Retina (tissue), 1 donor: ENCODE data around the gene SKAP1.
"Not testable (repeated sequence)": the region's sequence is repeated elsewhere in the genome, so short reads cannot be mapped to it uniquely, and the experiment has no call there.

Experiments used
- DNase-seq: peaks from one replicate; pipeline ENCODE4 v3.0.0-alpha.2; 2016

SKAP1 gene

GRCh38 chr17:48368352-48368908 is 61.6 kb downstream of the SKAP1 start:
- DNase-seq = no peak

- DNase-seq = no peak
Observed at GRCh38 chr17:48363161-48363560, 66.9 kb downstream of the SKAP1 start.

DNA sequence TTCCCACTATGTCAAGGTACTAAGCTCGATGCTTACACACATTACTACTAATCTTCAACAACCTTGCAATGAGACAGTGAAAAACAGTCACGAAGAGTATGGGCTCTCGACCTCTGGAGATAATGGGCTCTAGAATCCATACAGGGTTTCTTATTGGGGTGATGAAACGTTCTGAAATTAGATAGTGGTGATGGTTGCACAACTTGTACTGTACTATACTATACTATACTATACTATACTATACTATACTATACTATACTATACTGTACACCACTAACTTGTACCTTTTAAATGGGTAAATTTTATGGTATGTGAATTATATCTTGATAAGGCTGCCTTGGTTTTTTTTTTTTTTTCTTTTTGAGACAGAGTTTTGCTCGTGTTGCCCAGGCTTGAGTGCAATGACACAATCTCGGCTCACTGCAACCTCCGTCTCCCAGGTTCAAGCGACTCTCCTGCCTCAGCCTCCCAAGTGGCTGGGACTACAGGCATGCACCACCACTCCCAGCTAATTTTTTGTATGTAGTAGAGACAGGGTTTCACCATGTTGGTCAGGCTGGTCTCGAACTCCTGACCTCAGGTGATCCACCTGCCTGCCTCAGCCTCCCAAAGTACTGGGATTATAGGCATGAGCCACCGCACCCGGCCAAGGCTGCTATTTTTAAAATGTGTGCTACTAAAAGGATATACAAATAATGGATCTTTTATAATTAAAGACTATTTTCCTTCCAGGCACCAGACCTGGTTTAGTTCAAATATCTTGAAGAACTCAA is 69.0 kb downstream of the SKAP1 start:
- DNase-seq = not testable (repeated sequence)

GRCh38 chr17:48357779-48358602 is 72.0 kb downstream of the SKAP1 start:
- no peak for DNase-seq

DNA sequence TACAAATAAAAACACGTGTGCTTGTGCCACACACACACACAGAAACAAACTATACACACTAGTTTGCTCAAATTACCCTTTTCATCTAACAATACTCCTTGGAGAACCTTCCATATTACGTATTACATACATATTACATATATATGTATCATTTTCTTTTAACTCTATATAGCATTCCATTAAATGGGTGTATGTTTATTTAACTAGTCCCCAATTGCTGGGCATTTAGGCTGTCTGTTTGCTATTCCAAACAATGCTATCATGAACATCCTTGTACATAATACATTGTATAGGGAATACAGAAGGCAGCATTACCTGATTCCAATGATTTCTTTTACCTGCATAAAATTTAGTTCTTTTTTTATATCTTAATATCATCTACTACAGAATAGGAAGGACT is 73.1 kb downstream of the SKAP1 start:
- DNase-seq = no peak

GRCh38 chr17:48352630-48353029 is 77.4 kb downstream of the SKAP1 start:
- DNase-seq = no peak

- DNase-seq = peak; percentile 42
Observed at GRCh38 chr17:48351911-48352332, 78.1 kb downstream of the SKAP1 start.

DNA sequence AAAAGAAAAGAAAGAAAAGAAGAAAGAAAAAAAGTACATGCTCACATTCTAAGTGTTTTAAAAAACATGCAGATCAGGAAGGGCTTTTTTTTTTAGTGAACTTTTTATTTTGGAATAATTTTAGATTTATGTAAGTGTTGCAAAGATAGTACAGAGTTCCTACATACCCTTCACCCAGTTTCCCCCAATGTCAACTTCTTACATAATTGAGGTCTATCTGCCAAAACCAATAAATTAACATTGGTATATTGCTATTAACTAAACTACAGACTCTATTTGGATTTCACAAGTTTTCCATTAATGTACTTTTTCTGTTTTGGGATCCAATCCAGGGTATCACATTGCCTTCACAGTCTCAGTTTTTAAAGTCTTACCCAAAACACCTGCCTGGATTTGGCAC is 81.7 kb downstream of the SKAP1 start:
- DNase-seq = no peak

DNA sequence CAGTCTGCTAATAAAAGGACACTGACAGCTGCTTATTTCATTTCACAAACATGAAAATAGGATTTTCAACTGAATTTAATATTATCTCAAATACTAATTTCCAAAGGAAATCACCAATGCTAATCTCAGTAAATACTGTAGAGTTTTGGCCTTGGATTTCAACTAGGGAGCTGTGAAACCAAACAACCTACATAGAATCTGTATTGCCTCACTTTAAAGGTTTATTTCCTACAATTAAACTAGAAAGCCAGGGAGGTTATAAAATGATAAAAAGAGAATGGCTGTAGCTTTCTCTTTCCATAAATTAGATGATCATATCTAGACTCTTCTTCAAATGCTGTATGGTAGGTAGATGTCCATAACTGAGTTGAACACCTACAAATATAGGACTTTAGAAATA is 82.8 kb downstream of the SKAP1 start:
- no peak for DNase-seq

GRCh38 chr17:48344251-48344650 is 85.8 kb downstream of the SKAP1 start:
- DNase-seq = no peak

- no peak for DNase-seq
Observed at GRCh38 chr17:48340916-48341315, 89.1 kb downstream of the SKAP1 start.

DNA sequence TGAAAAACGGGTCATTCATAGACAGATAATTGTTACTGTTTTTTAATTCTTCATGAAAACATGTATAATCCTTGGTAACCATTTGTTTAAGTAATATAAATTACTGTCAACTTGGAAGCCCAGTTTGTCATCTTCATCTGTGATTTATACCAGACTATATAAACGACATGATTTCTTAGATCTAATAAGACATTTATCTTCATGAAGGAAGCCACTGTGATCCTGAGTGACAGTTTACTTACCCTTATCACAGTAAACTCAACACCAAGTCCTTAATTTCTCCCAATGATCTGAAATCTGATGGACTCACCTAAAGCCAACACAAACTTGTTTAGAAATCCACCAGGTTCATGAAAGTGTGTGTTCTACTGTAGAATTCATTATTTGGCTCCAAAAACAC is 91.3 kb downstream of the SKAP1 start:
- no peak for DNase-seq

- DNase-seq = not testable (repeated sequence)
Observed at GRCh38 chr17:48337903-48338302, 92.1 kb downstream of the SKAP1 start.

- no peak for DNase-seq
Observed at GRCh38 chr17:48336986-48337385, 93.0 kb downstream of the SKAP1 start.

DNA sequence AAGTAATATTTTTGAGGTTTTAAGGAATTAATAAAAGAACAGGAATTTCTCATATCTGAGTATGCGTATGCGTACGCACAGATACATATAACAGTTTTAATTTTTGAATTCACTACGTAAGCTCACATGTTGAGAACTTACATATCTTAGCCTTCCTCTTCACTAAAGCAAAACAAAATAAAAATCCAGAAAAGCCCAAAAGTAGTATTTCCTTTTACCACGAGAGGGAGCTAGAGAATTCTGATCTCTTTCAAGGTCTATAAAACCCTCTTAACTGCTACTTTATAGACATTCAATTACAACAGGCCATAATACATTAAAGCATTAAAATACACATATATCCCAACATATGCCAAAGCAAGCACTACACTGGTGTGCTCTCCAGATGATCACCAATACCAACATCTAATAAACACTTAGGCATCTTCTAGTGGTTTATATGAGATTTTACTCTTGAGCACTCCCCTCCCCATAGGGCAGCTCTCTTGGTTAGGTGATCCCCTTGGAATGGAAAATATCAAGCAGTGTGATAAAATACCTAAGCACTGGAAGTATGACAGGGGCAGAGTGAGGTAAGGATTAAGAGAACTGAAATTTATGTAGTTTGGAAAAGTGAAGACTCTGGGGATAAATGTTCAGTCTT is 94.0 kb downstream of the SKAP1 start:
- peak; percentile 67 for DNase-seq

DNA sequence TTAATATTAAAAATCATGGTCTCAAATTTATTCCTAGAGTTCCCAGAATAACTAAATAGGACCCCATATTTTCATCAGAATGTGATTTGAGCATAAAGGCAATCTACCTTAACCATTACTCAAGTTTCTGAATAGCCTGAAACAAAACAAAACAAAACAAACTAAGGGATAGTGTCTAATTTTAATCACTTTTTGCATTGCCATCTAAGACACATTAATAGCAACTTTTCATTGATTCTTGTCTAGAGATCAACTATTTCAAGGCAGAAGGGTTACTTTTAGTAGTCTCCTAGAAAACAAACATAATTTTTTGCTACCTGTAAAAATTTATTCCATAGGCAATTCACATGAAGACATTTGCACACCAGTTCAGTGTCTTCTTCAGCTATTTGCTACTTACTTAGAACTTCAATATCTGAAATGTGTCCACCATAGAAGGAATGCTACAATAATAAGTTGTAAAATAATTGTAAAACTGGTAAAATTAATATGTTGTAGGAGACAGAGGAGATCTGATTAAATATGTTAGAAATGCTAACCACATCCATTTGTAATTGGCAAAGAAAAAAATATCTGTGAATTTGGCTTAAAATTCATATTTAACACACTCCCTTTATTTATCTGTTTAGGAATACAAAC is 94.7 kb downstream of the SKAP1 start:
- DNase-seq = no peak

GRCh38 chr17:48333034-48333530 is 96.9 kb downstream of the SKAP1 start:
- DNase-seq = no peak

- DNase-seq = no peak
Observed at GRCh38 chr17:48330887-48331286, 99.1 kb downstream of the SKAP1 start.

DNA sequence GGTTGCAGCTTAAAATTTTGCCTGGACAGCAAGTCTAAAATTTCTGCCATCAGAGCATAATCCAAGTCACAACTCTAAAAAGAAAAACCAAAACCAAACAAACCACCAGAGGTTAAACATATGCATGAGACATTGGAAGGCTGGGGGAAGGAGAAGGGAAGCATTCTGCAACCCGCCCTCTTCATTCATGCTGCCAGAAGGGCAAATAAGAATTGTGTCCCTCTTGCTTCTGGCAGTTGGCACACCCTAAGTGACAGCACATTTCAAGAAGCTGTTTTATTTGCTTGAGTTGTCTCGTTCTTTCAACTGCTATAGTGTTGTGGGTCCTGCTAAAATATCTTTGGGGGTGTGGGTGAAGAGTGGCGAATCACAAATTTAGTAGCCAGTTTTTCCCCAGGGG is 99.6 kb downstream of the SKAP1 start:
- DNase-seq = no peak

DNA sequence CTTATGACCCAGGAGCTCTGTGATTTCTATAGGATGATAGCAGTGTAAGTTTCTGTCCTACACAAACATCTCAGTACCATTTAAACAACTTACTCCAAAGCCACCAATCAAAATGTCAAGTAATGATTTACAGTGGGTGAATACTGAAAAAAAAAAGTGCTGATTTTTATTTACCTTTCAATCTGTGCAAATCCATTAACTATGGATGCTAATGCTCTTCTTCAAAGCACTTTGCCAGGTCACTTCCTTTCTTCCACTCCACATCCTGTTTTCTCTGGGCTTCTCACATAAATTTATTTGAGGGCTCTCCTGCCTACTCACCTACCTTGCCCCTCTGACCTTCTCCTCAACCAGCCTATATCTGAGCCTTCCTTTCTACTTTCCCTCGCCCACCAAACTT is 101.6 kb downstream of the SKAP1 start:
- no peak for DNase-seq

DNA sequence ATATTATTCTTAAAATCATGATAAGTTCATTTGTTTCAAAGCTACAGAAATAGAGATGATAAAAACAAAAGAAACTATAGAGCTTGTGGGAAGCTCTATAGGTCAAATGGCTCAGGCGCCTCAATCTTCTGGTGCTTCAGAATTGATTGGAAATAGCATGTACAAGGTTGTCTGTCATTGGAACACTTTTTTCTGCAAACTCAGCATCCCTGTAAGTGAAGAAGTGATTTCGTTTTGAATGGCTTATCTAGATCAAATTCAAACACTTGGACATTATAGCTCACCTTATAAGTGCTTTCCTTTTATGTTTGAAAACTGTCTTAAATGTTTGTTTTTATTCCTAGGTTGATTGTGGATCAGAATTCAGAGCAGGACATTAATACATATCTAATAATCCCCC is 103.7 kb downstream of the SKAP1 start:
- DNase-seq = no peak

DNA sequence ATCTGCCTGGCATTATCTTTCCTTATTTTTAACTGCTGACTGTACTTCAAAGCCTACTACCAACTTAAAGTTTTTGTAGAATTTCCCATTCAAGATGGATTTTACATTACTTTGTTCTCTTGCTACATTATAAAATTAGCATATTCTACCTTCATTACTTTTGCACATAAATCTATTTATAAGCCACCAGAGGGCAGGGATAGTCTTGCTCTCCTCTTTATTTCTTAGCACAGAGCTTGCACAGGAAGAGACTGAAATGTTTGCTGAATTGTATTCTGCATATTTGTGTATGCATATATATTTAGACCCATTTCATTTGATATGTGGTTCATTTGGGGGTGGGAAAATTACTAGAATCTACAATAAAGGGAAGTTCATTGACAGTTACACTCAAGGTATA is 108.0 kb downstream of the SKAP1 start:
- no peak for DNase-seq

DNA sequence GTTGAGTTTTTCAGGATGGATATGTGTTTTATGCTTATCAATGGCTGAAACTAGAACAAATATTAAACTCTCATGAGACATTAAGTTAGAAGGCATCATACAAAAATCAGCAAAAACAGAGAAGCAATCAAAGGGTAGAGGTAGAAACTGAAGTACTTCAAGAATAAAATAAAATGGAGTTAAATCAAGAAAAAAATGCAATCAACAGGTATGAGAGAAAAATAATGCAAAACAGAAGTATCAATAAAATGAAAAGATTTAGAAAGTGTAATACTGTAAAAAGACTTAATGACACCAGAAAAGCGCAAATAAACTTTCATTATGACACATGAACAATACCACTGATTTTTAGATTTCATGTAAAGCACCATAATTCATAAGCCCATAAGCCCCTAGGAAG is 112.3 kb downstream of the SKAP1 start:
- DNase-seq = no peak
